Calu3 (cell line): Measurements from ENCODE around the gene NR4A3. TPM values are rescaled to one million over a fixed set of nuclear protein-coding genes. Genes with fewer than 3 reads are reported as not detected.
"Not testable (repeated sequence)": the region's sequence is repeated elsewhere in the genome, so short reads cannot be mapped to it uniquely, and the experiment has no call there.

Experiments used
- BruUV-seq: library from RNA; stranded (reverse); fragments of 400-500 nt; replicated peaks from 2 replicates; lab custom pipeline; 2021; lab: Mats Ljungman, UMichigan
- CTCF ChIA-PET: fragments of 300-600 bp; sonication (Branson Sonifier 250); formaldehyde crosslinking; loops from one replicate; lab custom pipeline; 2022; ENCODE audit warnings: antibody characterized with exemption; lab: Charles Lee
- DNase-seq: peaks from one replicate; pipeline ENCODE4 v3.0.0; 2022
- H3K27ac Mint-ChIP-seq: one replicate; pipeline ENCODE4 v1.8.0; 2022; ENCODE audit warnings: mixed read lengths; ENCODE audit not compliant: unreplicated experiment
- H3K27me3 Mint-ChIP-seq: one replicate; pipeline ENCODE4 v1.8.0; 2022; ENCODE audit warnings: mixed read lengths; ENCODE audit not compliant: unreplicated experiment
- H3K36me3 Mint-ChIP-seq: one replicate; pipeline ENCODE4 v1.8.0; 2022; ENCODE audit warnings: mild to moderate bottlenecking, moderate library complexity, mixed read lengths; ENCODE audit not compliant: insufficient read depth, unreplicated experiment
- H3K4me1 Mint-ChIP-seq: one replicate; pipeline ENCODE4 v1.8.0; 2022; ENCODE audit warnings: mild to moderate bottlenecking, low read depth, mixed read lengths; ENCODE audit not compliant: unreplicated experiment
- H3K4me3 Mint-ChIP-seq: one replicate; pipeline ENCODE4 v1.8.0; 2022; ENCODE audit warnings: mild to moderate bottlenecking, low read depth, moderate library complexity, mixed read lengths; ENCODE audit not compliant: unreplicated experiment
- H3K9me3 Mint-ChIP-seq: one replicate; pipeline ENCODE4 v1.8.0; 2022; ENCODE audit warnings: low read depth, mixed read lengths; ENCODE audit not compliant: unreplicated experiment
- intact Hi-C: fragments of 100-400 bp; cut with micrococcal nuclease; formaldehyde crosslinking; loops from one replicate; pipeline ENCODE4 v1.10.0; 2022; ENCODE audit not compliant: unreplicated experiment
- total RNA-seq: library from RNA; stranded (reverse); gene quantifications from 2 replicates; pipeline ENCODE4 v1.2.3, GENCODE V29; 2022
- TF ChIP-seq, protein P1 (sequence below): fragments of 200-600 bp; IDR thresholded peaks from one replicate; pipeline ENCODE4 v1.8.0; 2022; ENCODE audit warnings: antibody characterized with exemption; ENCODE audit not compliant: unreplicated experiment

The NR4A3 gene
- total RNA-seq, 1 experiment from 2014 or later: 0.21 TPM

DNA sequence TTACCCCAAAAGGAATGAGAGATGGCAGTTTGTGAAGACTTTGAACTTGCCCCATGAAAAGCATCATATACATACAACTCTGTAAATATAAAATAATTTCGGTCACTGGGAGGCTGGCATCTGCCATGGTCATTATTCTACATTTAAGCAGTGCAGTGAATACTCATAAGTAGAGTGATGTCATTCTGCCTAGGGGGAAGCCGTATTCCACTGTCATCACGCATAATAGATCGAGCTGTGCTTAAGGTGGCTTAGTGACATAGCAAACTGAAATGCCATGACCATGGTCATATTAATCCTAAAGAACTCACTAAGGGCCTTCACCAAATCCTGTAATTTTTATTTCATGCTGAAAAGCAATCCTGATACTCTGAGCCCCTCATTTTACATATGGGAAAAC lies 42.4 kb upstream of the NR4A3 start:
- Mint-ChIP-seq H3K4me1 (no peaks in the 10 kb centered on the region), H3K36me3 (no peaks in the 10 kb centered on the region), H3K4me3 (no peak overlapping the region), H3K27ac (no peak overlapping the region), H3K9me3 (no peaks in the 10 kb centered on the region), H3K27me3 (peaks cover 60% of the 10 kb centered on the region)
- BruUV-seq: no TSS peak
- CTCF ChIA-PET: no interaction called here
- no peak for DNase-seq
- TF ChIP-seq, protein P1, sequence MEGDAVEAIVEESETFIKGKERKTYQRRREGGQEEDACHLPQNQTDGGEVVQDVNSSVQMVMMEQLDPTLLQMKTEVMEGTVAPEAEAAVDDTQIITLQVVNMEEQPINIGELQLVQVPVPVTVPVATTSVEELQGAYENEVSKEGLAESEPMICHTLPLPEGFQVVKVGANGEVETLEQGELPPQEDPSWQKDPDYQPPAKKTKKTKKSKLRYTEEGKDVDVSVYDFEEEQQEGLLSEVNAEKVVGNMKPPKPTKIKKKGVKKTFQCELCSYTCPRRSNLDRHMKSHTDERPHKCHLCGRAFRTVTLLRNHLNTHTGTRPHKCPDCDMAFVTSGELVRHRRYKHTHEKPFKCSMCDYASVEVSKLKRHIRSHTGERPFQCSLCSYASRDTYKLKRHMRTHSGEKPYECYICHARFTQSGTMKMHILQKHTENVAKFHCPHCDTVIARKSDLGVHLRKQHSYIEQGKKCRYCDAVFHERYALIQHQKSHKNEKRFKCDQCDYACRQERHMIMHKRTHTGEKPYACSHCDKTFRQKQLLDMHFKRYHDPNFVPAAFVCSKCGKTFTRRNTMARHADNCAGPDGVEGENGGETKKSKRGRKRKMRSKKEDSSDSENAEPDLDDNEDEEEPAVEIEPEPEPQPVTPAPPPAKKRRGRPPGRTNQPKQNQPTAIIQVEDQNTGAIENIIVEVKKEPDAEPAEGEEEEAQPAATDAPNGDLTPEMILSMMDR: no peak
- intact Hi-C loops: no loop called here

DNA sequence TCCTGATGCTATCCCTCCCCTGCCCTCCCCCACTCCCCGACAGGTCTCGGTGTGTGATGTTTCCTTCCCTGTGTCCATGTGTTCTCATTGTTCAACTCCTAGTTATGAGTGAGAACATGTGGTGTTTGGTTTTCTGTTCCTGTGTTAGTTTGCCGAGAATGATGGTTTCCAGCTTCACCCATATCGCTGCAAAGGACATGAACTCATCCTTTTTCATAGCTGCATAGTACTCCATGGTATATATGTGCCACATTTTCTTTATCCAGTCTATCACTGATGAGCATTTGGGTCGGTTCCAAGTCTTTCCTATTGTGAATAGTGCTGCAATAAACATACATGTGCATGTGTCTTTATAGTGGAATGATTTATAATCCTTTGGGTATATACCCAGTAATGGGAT lies 39.3 kb upstream of the NR4A3 start:
- DNase-seq, H3K9me3 Mint-ChIP-seq, BruUV-seq, H3K27ac Mint-ChIP-seq, H3K4me3 Mint-ChIP-seq, CTCF ChIA-PET, H3K4me1 Mint-ChIP-seq, intact Hi-C loops, H3K36me3 Mint-ChIP-seq: not testable (repeated sequence)
- H3K27me3 Mint-ChIP-seq: peaks cover 67% of the 10 kb centered on the region

DNA sequence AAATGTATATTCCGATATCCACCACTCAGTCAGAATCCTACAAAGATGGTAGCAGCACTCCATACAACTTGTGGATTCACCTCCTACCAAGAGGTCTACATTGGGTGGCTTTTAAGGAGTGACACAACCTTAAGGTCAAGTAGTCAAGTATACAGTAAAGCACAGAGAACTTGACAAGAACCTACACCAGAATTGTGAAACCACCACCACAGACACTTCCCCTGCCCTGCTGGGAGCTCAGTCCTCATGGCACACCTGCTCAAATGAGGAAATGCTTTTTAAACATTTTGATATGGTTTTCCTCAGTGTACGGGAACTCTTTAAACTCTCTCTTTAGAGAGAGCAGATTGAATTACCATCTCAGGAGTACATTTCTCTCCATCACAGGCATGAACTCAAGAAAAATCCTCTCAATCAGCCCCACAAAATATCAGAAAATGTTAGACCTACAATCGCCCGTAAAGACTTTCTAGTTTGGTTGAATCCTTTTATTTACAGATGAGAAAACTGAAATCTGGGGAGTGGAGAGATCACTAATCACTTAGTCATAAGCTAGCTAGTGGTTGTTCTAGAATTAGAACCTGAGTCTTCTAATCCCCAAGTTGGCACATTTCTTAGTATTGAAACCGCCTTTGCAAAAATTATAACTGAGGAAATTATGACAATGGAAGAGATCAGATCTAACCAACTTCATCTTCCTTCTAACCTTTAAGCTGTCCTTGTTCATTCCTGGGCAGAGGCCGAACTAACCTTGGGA lies 38.5 kb upstream of the NR4A3 start:
- Mint-ChIP-seq H3K27me3 (peaks cover 67% of the 10 kb centered on the region), H3K9me3 (no peaks in the 10 kb centered on the region), H3K27ac (no peak overlapping the region), H3K36me3 (no peaks in the 10 kb centered on the region), H3K4me1 (no peaks in the 10 kb centered on the region), H3K4me3 (no peak overlapping the region)
- BruUV-seq: no TSS peak
- CTCF ChIA-PET: no interaction called here
- TF ChIP-seq, protein P1: no peak
- DNase-seq: no peak
- intact Hi-C loops: no loop called here

- TF ChIP-seq, protein P1: no peak
- no TSS peak for BruUV-seq
- Mint-ChIP-seq H3K27me3 (peaks cover 66% of the 10 kb centered on the region), H3K27ac (no peak overlapping the region), H3K36me3 (no peaks in the 10 kb centered on the region), H3K4me1 (no peaks in the 10 kb centered on the region), H3K9me3 (no peaks in the 10 kb centered on the region), H3K4me3 (no peak overlapping the region)
- intact Hi-C loops: no loop called here
- DNase-seq: no peak
- CTCF ChIA-PET: no interaction called here
Measured at GRCh38 chr9:99783799-99784198, 37.9 kb upstream of the NR4A3 start.

DNA sequence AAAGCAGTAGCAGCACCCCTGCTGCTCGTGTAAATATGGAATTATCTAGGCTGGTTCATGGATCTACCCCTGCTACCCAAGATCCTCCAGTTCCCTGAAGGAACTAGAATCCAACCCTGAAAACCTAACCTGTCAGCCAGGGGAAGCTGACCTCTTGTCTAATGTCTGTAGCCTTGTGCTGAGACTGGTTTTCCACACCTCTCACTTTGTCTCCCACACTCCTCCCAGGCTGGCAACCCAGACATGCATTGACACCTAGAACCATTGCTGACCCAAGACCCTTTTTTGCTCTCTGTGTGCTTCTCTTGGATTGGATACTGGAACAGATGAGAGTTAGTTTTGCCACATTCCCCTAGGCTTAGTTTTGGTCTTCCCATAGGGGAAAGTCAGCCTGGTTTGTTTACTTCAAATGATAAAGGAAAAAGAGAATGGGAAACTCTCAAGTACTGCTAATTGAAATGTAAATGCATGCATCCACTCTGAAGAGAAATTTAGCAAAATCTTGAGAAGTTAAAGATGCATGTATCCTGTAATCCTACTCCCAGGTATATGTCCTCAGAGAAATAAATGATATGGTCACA lies 36.6 kb upstream of the NR4A3 start:
- no peaks in the 10 kb centered on the region for H3K4me1 Mint-ChIP-seq
- no peak for DNase-seq
- no peaks in the 10 kb centered on the region for H3K9me3 Mint-ChIP-seq
- no peaks in the 10 kb centered on the region for H3K36me3 Mint-ChIP-seq
- peaks cover 53% of the 10 kb centered on the region for H3K27me3 Mint-ChIP-seq
- BruUV-seq: no TSS peak
- CTCF ChIA-PET: no interaction called here
- intact Hi-C loops: no loop called here
- TF ChIP-seq, protein P1: no peak
- H3K27ac Mint-ChIP-seq: no peak overlapping the region
- no peak overlapping the region for H3K4me3 Mint-ChIP-seq
